SK-N-SH treated with all-trans-retinoic acid at 6 μM for 48 hours (cell line): ENCODE results near the gene TTC28.

Experiments used
- ARNTL ChIP-seq: fragments of 450-650 bp; formaldehyde crosslinking; IDR thresholded peaks from 2 replicates; pipeline ENCODE4 v1.5.0; 2020; ENCODE audit warnings: low read depth, mild to moderate bottlenecking, moderate library complexity, borderline replicate concordance
- BACH2 ChIP-seq: fragments of 250-450 bp; sonication (Bioruptor Pico); IDR thresholded peaks from 2 replicates; pipeline ENCODE4 v1.9.0; 2021; ENCODE audit warnings: mild to moderate bottlenecking, borderline replicate concordance
- CSDC2 ChIP-seq: fragments of 250-450 bp; sonication (Bioruptor Pico); IDR thresholded peaks from 2 replicates; pipeline ENCODE4 v1.5.0; 2020; ENCODE audit warnings: mild to moderate bottlenecking, moderate library complexity
- RARB ChIP-seq: fragments of 250-450 bp; sonication (Bioruptor Pico); IDR thresholded peaks from 2 replicates; pipeline ENCODE4 v1.8.0; 2021; ENCODE audit warnings: mild to moderate bottlenecking, moderate library complexity
- TCF4 ChIP-seq: fragments of 250-450 bp; sonication (Bioruptor Pico); IDR thresholded peaks from 2 replicates; pipeline ENCODE4 v1.8.0; 2021; ENCODE audit warnings: mild to moderate bottlenecking, moderate library complexity, borderline replicate concordance
- ZFP3 ChIP-seq: fragments of 250-450 bp; sonication (Bioruptor Pico); IDR thresholded peaks from 2 replicates; pipeline ENCODE4 v1.5.0; 2020; ENCODE audit warnings: mild to moderate bottlenecking, moderate library complexity
- ZFP30 ChIP-seq: fragments of 450-650 bp; formaldehyde crosslinking; IDR thresholded peaks from 2 replicates; pipeline ENCODE4 v1.5.0; 2022; ENCODE audit warnings: mild to moderate bottlenecking, moderate library complexity
- ZNF70 ChIP-seq: fragments of 450-650 bp; formaldehyde crosslinking; IDR thresholded peaks from 2 replicates; pipeline ENCODE4 v1.5.0; 2020; ENCODE audit warnings: mild to moderate bottlenecking, moderate library complexity
- TF ChIP-seq, protein P1 (sequence below): fragments of 250-450 bp; sonication (Bioruptor Pico); IDR thresholded peaks from 2 replicates; pipeline ENCODE4 v1.8.0; 2020; ENCODE audit warnings: mild to moderate bottlenecking, moderate library complexity, borderline replicate concordance

DNA sequence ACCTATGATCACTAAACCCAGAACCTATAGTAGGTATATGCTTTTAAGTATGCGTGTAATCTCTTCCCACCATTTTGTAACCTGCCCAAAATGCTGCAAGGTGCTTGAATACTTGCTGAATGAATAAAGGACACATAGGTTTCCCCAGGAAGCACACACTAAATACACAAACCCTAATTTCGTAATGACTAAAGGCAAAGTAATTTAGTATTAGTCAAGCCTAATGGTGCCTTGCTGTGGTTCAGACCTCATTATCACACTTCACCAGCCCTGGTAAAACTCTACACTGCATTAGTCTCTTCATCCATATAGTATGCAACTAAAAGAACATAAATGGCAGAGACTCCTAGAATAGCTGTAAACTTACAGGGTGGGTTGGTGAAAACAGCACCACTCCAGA is 471.6 kb downstream of the TTC28 start:
- no peak for TF ChIP-seq ZFP30 (CRISPR knock-in tag)
- TF ChIP-seq, protein P1, sequence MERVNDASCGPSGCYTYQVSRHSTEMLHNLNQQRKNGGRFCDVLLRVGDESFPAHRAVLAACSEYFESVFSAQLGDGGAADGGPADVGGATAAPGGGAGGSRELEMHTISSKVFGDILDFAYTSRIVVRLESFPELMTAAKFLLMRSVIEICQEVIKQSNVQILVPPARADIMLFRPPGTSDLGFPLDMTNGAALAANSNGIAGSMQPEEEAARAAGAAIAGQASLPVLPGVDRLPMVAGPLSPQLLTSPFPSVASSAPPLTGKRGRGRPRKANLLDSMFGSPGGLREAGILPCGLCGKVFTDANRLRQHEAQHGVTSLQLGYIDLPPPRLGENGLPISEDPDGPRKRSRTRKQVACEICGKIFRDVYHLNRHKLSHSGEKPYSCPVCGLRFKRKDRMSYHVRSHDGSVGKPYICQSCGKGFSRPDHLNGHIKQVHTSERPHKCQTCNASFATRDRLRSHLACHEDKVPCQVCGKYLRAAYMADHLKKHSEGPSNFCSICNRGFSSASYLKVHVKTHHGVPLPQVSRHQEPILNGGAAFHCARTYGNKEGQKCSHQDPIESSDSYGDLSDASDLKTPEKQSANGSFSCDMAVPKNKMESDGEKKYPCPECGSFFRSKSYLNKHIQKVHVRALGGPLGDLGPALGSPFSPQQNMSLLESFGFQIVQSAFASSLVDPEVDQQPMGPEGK: no peak
- no peak for TF ChIP-seq ZFP3 (CRISPR knock-in tag)
- no peak for TF ChIP-seq ARNTL
- no peak for TF ChIP-seq ZNF70
- no peak for TF ChIP-seq RARB
- TF ChIP-seq BACH2 (CRISPR knock-in tag): no peak
- no peak for TF ChIP-seq TCF4 (CRISPR knock-in tag)
- no peak for TF ChIP-seq CSDC2 (CRISPR knock-in tag)
